OCI-M2 (cell line): Measurements from ENCODE around the gene HOXA6.

ENCODE experiments used
- DNase-seq: peaks from one replicate; lab custom pipeline; 2025; ENCODE audit not compliant: unreplicated experiment; lab: John Stamatoyannopoulos, UW

The HOXA6 gene

GRCh38 chr7:27141137-27141922 lies 6.2 kb downstream of the HOXA6 start:
- DNase-seq: no peak

- no peak for DNase-seq
Observed at GRCh38 chr7:27140126-27140857, 7.3 kb downstream of the HOXA6 start.

GRCh38 chr7:27139334-27140125 lies 8.0 kb downstream of the HOXA6 start:
- no peak for DNase-seq

DNA sequence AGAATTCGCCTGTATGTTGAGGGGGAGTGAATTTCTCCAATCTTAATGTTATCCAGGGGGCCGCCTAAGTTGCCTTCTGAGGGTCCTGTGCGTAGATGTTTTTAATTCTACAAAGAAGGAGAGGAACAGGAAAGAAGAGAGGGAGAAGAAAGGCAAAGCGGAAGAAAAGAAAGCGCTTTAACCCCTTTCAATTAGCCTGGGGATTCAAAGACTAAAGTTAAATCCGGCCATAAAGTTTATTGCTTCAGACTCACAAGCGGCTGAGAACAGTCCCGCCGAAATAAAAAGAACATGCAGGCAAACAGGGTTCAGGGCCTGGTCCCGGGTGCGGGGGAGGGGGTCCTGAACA lies 8.6 kb downstream of the HOXA6 start:
- DNase-seq: no peak

DNA sequence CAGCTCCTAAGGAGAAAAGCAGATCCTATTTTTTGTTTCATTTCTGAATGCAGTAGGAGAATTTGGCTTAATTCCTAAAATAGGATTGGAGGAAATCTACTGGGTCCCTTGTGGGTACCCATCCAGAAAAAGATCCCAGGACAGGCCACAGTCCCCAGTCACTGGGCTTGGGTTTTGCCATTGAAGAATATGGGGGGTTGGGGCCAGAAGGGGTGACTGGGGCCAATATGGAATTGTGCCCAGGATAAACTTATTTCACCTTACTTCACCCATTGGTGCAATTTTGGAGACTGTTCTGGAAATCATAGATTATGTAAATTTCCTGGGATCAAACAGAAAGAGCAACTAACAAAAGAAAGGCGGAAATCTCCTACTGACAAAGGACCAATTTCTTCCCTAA lies 9.1 kb downstream of the HOXA6 start:
- DNase-seq: no peak

GRCh38 chr7:27137640-27138315 lies 9.8 kb downstream of the HOXA6 start:
- DNase-seq: no peak

GRCh38 chr7:27134392-27134791 lies 13.2 kb downstream of the HOXA6 start:
- no peak for DNase-seq

DNA sequence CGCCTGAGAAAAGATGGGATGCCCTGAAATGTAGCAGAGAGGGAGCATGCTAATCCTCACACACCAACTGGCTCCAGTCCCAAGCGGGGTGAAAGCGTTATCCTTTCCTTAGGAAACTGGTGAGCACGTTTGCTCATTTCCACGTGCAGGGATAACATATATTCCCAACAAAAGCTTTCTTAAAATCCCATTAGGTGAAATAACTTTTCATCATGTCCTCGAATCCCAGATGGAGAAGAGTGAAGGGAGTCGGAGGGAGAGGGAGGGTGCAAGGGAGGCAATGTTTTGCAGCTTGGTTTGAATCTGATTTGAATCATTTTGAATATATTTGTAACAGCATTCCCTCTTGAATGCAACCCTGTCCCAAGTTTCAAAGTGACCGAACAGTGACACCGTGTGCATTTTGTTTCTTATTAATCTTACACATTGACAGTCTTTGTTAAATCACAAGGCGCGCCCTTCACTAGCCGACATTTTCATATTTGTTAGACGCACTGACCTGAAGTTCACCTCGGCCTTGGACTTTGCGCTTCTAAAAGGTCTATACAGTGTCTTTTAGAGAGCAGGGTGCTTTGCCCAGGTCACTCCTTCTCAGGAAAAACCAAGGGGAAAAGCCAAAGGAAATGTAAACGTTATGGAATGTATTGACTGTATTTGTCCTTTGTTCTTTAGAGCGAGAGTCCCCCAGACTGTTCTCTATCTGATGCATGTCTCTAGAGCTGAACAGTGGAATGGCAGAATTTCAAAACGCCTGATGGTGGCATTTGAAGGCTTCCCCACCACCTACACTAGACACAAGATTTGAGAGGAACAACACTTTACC lies 14.0 kb downstream of the HOXA6 start:
- no peak for DNase-seq

- no peak for DNase-seq
Observed at GRCh38 chr7:27132978-27133377, 14.6 kb downstream of the HOXA6 start.

DNA sequence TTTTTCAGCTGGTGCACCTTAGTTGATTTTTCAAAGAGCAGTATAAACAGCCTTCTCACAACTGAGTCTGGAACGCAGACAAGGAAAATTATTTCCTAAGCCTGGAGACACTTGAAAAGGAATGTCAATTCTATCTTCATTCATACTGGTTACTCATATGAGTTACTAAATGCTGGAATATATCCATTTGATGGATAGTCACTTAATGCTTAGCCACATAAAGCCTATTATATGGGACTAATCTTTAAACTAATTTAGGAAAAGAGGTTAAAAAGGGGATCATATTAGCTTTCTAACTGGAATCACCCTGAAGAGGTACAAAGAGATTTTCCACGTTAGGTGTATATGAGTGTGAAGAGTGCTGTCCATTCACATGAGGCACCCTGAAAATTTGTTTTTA lies 15.4 kb downstream of the HOXA6 start:
- DNase-seq: no peak

- no peak for DNase-seq
Observed at GRCh38 chr7:27131390-27131819, 16.2 kb downstream of the HOXA6 start.

- no peak for DNase-seq
Observed at GRCh38 chr7:27130540-27131389, 16.8 kb downstream of the HOXA6 start, which contains the start of gene HOXA4. HOXA4 (minus strand) TSS chr7:27130757; CDS start chr7:27130733, 24 bp downstream.

DNA sequence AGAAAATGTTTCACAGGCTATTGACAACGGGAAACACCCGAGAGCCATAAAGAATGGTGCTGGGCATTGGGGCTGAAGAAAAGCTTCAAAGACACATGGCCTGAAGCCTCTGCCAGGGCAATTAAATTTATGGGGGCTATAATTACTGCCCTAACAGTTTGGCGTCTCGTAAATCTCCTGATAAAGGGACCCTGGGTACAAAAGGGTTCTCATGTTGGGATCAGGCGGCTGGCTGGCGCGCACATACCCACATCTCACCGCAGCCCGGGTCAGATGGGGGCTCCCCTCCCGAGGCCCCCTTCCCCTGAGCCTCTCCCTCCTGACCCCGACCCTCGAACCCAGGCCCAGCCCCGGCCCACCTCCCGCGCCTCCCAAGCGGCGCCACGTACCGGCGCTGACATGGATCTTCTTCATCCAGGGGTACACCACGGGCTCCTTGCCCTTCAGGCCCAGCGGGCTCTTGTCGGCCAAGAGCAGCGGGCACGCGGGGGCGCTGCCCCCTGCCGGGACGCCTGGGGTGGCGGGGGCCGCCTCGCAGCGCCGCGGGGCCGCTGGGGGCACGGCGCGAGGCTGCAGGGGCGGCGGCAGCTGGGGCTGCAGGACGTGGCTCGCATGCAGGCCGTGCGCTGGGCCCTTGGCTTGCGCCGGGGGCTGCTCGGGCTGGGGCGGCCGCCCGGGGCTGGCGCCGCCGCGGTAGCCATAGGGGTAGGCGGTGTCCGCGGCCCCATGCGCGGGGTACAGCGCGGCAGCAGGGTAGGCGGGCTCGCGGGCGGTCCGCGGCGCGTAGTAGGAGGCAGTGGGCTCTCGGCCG lies 17.6 kb downstream of the HOXA6 start:
- no peak for DNase-seq

DNA sequence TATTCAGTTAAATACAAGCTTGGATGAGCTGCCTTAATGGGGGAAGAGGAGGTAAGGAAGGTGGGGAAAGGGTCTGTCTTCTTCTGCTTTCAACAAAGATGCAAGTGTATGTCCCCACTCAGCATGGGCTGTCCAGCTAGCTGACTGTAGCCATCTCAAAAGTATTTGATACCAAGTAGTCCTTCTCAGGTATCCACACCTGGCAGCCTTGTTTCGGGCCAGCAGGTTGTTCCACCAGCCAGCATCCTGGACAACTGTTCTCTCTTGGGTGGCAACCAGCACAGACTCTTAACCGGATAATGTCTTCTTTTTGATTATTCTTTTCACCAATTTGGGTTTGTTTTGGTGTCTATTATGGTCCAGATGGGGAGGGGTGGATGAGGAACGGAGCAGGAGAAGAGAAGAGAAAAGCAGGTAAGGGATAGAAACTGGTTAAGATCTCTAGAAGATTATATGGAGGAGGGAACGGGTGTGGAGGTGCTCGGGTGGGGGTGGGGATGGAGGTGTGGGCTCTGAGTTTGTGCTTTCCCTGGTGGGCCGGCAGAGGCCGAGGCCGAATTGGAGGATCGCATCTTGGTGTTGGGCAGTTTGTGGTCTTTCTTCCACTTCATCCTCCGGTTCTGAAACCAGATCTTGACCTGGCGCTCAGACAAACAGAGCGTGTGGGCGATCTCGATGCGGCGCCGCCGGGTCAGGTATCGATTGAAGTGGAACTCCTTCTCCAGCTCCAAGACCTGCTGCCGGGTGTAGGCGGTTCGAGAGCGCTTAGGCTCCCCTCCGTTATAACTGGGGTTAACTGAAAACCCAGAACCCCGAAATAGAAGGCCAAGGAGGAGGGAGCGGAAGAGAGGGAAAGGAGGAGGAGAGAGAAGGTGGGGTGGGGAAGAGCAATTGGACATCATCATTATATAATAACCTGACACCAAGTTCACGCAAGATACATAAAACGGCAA lies 18.5 kb downstream of the HOXA6 start:
- DNase-seq: no peak

DNA sequence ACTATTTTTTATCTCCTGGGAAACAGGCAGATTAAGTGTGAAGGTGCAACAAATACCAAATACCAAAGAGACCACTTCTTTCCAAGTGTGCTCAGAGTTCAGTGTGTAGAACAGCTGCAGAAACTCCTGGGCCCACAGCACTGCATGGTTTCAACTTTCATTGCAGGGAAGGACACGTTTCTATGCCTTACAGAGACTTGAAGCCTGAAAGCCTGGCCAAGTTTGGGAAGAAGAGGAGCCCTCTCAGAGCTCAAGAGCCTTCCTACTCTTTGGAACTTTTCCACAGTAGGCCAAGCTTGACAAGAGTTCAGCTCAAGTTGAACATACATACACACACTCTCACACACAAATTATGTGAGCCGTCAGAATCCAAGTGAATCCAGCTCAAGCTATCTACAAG lies 19.5 kb downstream of the HOXA6 start:
- no peak for DNase-seq

GRCh38 chr7:27126596-27127327 lies 20.8 kb downstream of the HOXA6 start:
- DNase-seq: no peak

DNA sequence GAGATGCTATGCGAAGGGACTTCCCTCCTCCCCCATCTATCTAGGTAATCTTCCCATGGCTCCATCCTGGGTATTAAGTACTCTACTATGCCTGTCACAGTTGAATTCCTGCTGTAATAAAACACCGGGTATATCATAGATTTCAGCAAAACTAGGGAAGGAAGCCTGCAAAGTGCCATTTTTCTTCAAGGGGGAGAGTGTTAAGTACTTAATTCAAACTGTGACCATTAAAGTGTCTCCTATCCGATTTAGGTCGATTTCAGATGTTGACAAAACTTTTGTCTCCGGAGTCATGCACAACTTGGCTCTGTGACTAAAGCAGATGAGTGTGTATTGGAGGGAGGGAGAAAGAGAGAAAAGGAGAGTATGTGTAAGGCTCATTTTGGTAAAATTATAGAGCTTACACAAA lies 21.6 kb downstream of the HOXA6 start:
- no peak for DNase-seq
